ENCODE measurements around the gene SAMD3.
"Not testable (repeated sequence)": the region's sequence is repeated elsewhere in the genome, so short reads cannot be mapped to it uniquely, and the experiment has no call there.

The SAMD3 gene

GRCh38 chr6:130173377-130174004 is 49.3 kb downstream of the SAMD3 start:
- DNase-seq (ENCODE audit: low spot score): not testable (repeated sequence)

DNA sequence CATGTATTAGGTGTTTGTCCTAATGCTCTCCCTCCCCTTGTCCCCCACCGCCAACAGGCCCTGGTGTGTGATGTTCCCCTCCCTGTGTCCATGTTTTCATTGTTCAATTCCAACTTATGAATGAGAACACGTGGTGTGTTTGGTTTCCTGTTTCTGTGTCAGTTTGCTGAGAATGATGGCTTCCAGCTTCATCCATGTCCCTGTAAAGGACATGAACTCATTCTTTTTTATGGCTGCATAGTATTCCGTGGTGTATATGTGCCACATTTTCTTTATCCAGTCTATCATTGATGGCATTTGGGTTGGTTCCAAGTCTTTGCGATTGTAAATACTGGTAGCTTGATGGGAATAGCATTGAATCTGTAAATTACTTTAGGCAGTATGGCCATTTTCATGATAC is 52.6 kb downstream of the SAMD3 start:
- DNase-seq (ENCODE audit: low spot score): not testable (repeated sequence)

DNA sequence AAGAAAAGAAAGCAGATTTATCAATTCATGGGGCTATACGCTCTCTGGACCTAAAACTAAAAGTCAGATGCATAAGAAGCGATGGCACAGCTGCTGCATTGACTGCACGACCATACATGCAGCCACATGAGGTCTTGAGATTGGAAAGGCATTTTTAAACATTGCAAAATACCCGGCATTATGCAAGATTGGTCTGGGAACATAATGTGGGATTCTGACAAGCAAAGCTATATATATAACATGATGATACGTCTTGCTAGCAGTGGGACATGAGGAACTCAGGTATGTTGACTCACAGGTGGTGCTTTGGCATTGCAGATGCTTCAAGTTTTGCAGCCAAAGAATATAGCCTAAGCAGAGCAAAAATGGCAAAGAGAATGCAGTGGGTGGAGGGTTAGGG is 55.1 kb downstream of the SAMD3 start:
- no peak for DNase-seq (ENCODE audit: low spot score)

DNA sequence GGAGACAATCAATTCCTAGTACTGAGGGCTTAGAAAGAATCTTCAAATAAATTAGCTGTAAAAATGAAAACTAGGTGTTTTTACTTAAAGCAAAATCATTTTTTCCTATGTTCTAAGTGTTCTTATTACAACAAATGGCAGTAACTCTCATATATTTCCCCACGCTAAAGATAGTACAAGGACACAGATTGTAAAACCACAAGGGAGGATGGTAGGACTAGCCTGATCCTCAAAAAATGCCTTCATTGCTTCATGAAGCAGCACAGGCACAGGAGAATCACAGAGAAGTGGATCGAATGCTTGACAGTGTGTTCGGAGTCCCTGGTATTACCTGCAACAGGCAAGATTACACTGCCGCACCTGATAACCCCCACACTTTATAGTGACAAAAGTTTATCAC is 58.5 kb downstream of the SAMD3 start:
- DNase-seq (ENCODE audit: low spot score): no peak

- DNase-seq (ENCODE audit: low spot score): no peak
These were observed 59.5 kb downstream of the SAMD3 start for GRCh38 chr6:130163266-130163665.

- DNase-seq (ENCODE audit: low spot score): no peak
These were observed 60.3 kb downstream of the SAMD3 start for GRCh38 chr6:130162421-130162820.

GRCh38 chr6:130161683-130162404 is 60.9 kb downstream of the SAMD3 start:
- no peak for DNase-seq (ENCODE audit: low spot score)

DNA sequence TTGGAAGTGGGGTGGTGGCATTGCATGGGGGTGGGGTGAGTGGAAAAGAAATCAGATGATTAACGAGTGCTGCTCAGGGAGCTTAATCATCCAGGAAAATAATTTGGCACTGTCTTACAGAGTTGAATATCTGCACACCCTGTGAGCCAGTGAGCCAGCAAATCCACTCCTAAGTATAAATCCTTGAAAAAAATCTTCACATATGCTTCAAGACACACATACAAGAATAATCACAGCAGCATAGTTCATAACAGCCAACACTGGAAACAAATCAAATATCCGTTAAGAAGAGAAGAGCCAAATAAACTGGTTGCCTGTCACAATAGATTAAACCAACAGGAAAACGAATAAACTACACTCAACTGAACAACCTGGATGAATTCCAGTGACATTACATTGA is 62.8 kb downstream of the SAMD3 start:
- DNase-seq (ENCODE audit: low spot score): no peak

- no peak for DNase-seq (ENCODE audit: low spot score)
These were observed 64.2 kb downstream of the SAMD3 start for GRCh38 chr6:130158548-130158947.

- no peak for DNase-seq (ENCODE audit: low spot score)
These were observed 64.7 kb downstream of the SAMD3 start for GRCh38 chr6:130158056-130158455.

DNA sequence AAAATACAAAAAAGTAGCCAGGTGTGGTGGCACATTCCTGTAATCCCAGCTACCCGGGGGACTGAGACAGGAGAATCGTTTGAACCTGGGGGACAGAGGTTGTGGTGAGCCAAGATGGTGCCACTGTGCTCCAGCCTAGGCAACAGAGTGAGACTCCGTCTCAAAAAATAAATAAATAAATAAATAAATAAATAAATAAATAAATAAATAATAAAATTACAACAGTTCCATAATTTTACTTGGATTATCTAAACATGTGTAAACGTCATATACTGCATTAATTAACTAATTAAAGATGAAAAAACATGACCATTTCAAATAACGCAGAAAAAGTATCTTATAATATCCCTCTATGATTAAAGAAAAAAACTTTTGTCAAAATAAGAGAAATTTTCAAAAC is 65.8 kb downstream of the SAMD3 start:
- no peak for DNase-seq (ENCODE audit: low spot score)

DNA sequence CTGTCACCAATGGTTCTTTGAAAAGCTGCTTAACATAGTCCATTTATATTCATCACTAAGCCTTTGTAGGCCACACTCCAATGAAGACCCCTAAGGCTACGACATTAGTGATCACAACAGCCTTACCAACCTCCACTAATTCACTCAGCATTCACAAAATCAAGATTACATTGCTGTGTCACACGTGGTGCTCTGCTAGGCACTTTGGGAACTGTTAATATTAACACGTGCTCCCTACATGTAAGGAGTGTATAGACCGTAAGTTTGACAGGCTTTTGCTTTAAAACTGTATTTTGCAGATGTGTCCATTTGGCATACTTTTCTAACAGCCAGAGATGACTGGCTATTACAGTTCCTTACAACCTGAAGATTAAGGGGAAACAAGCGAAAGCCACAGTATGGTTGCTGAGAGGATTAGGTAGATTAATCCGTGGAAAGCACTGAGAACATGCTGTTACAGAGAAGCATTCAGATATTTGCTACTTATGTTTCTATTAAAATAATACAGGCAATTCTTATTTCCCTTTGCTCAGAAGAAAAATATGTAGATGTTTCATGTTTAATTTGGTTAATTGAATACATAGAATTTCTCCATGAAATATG is 69.7 kb downstream of the SAMD3 start:
- no peak for DNase-seq (ENCODE audit: low spot score)

GRCh38 chr6:130150906-130151305 is 71.8 kb downstream of the SAMD3 start:
- DNase-seq (ENCODE audit: low spot score): no peak

DNA sequence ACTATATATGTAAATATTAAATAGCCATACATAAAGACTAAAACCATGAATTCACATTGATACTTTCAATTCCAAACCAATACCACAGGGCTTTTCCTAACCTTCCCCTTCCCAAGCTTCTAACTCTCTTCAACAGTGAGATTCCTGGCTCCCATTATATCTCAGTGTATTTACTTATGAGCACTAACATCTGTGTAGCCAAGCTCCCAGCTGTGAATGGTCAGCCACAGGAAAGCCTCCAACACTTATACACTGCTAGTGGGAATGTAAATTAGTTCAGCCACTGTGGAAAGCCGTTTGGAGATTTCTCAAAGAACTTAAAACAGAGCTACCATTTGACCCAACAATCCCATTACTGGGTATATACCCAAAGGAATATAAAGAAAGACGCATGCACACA is 73.7 kb downstream of the SAMD3 start:
- DNase-seq (ENCODE audit: low spot score): not testable (repeated sequence)

DNA sequence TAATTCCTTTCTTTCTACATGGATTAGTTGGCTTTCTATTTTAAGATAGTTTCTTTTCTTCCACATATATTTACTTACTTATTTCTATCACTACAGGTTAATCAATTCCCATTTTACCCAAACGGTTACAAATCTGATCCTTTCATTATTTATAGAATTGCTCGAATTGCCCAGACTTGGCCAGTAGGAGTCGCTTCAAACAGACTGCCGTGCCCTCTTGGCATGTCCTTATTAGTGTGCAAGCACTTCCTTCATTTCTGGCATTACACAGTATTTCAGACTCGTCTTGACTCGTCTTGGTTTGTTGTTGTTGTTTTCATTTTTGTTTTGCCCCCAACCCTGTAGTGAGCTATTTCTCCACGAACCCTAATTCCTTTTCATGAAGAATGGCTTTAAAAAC is 74.6 kb downstream of the SAMD3 start:
- no peak for DNase-seq (ENCODE audit: low spot score)

DNA sequence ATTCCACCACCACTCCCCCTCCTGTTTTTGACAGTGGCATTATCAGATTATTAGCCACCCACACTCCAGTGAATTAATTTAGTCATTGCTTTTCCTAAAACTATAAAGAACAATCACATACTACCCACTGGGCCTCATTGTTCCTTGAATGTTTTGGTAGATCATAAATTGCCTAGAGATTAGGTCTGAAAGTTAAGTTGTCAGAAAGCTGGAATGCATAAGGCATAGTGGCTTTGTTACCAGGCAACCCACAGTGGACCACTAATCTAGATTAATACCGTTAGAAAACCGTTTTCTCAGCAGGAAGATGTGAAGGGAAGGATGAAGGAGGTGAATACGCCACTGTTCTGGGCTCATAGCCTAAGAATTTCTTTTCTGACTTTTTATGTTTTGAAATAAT is 75.6 kb downstream of the SAMD3 start:
- no peak for DNase-seq (ENCODE audit: low spot score)

DNA sequence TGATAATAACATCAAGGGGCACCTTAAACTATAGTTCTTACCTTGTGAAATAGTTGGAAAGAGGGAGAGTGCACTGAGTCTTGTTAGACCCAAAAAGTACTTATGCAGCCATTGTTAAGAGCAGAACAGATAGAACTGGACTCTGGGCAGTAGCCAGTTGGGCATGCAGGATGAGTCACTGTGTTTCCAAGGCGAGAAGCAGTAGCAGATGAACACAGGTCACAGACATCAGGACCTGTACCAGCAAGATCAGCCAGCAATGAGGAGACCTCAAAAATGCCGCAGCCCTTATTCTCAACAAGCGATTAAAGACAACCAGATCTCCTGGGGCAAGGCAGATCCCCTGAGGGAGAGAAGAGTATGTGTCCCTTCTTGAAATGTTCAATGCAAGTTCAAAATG is 79.0 kb downstream of the SAMD3 start:
- no peak for DNase-seq (ENCODE audit: low spot score)

DNA sequence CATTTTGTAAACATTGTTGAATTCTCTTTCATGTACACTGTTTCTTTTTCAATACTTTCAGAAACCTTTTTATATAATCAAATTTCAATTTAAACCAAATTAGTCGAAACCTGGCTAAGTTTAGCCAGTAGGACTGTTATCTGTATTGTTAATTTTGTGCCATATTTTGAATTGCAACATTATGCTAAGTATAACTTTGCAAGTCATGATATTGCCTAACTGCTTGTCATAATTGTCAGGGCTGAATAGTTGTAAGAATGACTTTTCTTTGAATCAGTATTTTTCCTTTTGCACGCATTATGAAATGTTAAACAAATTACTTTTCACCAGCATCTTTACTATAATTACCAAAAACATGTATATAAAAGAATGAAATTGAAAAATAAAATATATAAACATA is 82.7 kb downstream of the SAMD3 start:
- no peak for DNase-seq (ENCODE audit: low spot score)

- DNase-seq (ENCODE audit: low spot score): no peak
These were observed 83.9 kb downstream of the SAMD3 start for GRCh38 chr6:130138909-130139242.

- no peak for DNase-seq (ENCODE audit: low spot score)
These were observed 84.4 kb downstream of the SAMD3 start for GRCh38 chr6:130138116-130138908.

- no peak for DNase-seq (ENCODE audit: low spot score)
These were observed 86.0 kb downstream of the SAMD3 start for GRCh38 chr6:130136798-130137197.

- no peak for DNase-seq (ENCODE audit: low spot score)
These were observed 88.2 kb downstream of the SAMD3 start for GRCh38 chr6:130134582-130134981.

DNA sequence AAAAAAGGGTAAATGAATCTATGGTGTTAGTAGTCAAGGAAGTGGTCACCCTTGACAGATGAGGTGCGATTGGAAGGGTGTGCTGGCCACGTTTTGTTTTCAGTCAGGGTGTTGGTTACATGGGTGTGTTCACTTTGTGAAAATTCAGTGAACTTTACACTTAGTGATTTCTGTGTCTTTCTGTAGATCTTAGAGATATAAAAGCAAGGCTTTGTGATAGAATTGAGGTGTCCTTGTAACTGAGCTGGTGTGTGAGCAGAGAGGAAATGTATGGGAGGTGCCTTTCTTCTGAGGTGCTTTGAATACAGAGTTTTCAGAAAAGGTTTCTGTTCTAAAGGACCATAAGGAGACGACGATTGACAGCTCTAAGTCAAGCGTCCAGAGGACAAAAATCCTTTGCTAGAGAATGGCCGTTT is 90.5 kb downstream of the SAMD3 start:
- DNase-seq (ENCODE audit: low spot score): no peak
